GM19035 (cell line): ENCODE data around the gene PARP1.
"Not testable (repeated sequence)": the region's sequence is repeated elsewhere in the genome, so short reads cannot be mapped to it uniquely, and the experiment has no call there.

Experiments used
- ATAC-seq: cut with Tn5 transposase; IDR thresholded peaks from one replicate; pipeline ENCODE4 v1.9.1; 2021; ENCODE audit not compliant: unreplicated experiment

PARP1 gene

GRCh38 chr1:226355669-226356551 is 52.0 kb downstream of the PARP1 start:
- ATAC-seq = no peak

GRCh38 chr1:226355016-226355415 is 52.9 kb downstream of the PARP1 start:
- no peak for ATAC-seq

- ATAC-seq = no peak
These were observed 54.0 kb downstream of the PARP1 start for GRCh38 chr1:226353698-226354525.

GRCh38 chr1:226351709-226352108 is 56.2 kb downstream of the PARP1 start:
- no peak for ATAC-seq

- ATAC-seq = no peak
These were observed 57.4 kb downstream of the PARP1 start for GRCh38 chr1:226350519-226350865.

GRCh38 chr1:226349801-226350518 is 57.9 kb downstream of the PARP1 start:
- ATAC-seq = no peak

GRCh38 chr1:226349081-226349480 is 58.8 kb downstream of the PARP1 start:
- ATAC-seq = no peak

- ATAC-seq = no peak
These were observed 63.2 kb downstream of the PARP1 start for GRCh38 chr1:226344441-226345259.

GRCh38 chr1:226342656-226343055 is 65.2 kb downstream of the PARP1 start:
- no peak for ATAC-seq

GRCh38 chr1:226340111-226340510 is 67.8 kb downstream of the PARP1 start:
- ATAC-seq = not testable (repeated sequence)

- no peak for ATAC-seq
These were observed 70.5 kb downstream of the PARP1 start for GRCh38 chr1:226337276-226337875.

GRCh38 chr1:226335661-226336060 is 72.2 kb downstream of the PARP1 start:
- no peak for ATAC-seq

GRCh38 chr1:226332947-226333346 is 74.9 kb downstream of the PARP1 start:
- ATAC-seq = no peak

- ATAC-seq = no peak
These were observed 78.7 kb downstream of the PARP1 start for GRCh38 chr1:226329237-226329636.

- ATAC-seq = no peak
These were observed 80.1 kb downstream of the PARP1 start for GRCh38 chr1:226327761-226328162.

GRCh38 chr1:226325178-226325577 is 82.7 kb downstream of the PARP1 start:
- ATAC-seq = no peak

GRCh38 chr1:226324479-226324878 is 83.4 kb downstream of the PARP1 start:
- no peak for ATAC-seq

- ATAC-seq = no peak
These were observed 84.9 kb downstream of the PARP1 start for GRCh38 chr1:226322986-226323385.

GRCh38 chr1:226320930-226321329 is 87.0 kb downstream of the PARP1 start:
- ATAC-seq = no peak

- no peak for ATAC-seq
These were observed 89.4 kb downstream of the PARP1 start for GRCh38 chr1:226318471-226318870.
